EL (cell line): ENCODE measurements around the gene ERGIC2.
"Not testable (repeated sequence)": the region's sequence is repeated elsewhere in the genome, so short reads cannot be mapped to it uniquely, and the experiment has no call there.

ENCODE experiments used
- DNase-seq: peaks from one replicate; pipeline ENCODE4 v3.0.0-alpha.2; 2016

The ERGIC2 gene

GRCh38 chr12:29290475-29290874, 90.5 kb downstream of the ERGIC2 start:
- not testable (repeated sequence) for DNase-seq

DNA sequence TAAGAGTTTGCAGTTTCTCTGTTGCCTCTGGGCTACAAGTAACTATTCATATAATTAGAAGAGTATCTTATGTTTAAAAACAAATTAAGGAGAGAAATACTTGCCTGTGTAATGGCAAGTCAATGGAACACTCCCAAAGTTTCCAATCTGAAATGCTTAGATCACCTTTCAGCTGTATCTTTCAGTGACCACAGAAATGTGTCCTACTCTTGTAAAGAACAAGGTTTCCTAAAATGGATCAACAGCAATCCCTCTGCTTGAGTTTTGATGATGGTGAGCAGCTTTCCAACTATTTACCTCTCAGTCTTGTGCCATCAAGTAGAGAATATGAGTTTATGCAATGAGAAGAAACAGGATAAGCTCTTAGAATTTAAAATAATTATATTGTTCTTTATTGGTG, 92.9 kb downstream of the ERGIC2 start:
- DNase-seq = no peak

- no peak for DNase-seq
Measured at GRCh38 chr12:29287622-29288021, 93.3 kb downstream of the ERGIC2 start.
